Peyer's patch (tissue), 4 donors: ENCODE results near the gene LYPD6B.
A peak's percentile ranks its signal among the peaks of the same experiment; 100 is the strongest.

ENCODE experiments used
- POLR2A ChIP-seq, 2 donors: fragments of 450-650 bp; IDR thresholded peaks; one replicate each; pipeline ENCODE4 v1.5.1; 2017; ENCODE audit warnings: antibody characterized with exemption in 2 of 2, mild to moderate bottlenecking in 2 of 2, moderate library complexity in 2 of 2
- TF ChIP-seq, protein P1 (sequence below), 6 experiments: fragments of 450-650 bp in 4 of 6; fragments of 200-600 bp in 2 of 6; sonication (generic) in 1 of 6; IDR thresholded peaks; one replicate each; pipeline ENCODE4 v1.5.1; 2017 to 2019; ENCODE audit warnings: antibody characterized with exemption in 6 of 6, mild to moderate bottlenecking in 3 of 6, moderate library complexity in 1 of 6

DNA sequence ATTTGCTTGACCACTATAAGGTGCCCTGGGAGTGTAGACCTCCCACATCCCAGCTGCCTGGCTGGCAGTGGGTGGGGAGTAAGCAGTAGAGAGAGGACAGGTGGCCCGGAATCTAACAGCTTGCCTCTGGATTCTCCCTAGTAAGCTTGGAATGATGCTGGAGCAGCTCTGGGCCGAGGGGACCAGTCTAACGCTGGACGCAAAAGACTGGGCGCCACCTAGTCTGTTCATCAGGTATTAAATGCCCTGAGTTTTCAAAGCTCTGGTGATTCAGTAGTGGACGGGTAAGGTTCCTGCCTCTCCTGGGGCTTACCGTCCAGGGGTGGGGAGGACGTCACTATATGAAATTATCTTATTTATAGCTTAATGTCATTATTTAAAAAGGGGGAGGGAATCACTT lies 648 bp upstream of the LYPD6B start:
- TF ChIP-seq, protein P1, sequence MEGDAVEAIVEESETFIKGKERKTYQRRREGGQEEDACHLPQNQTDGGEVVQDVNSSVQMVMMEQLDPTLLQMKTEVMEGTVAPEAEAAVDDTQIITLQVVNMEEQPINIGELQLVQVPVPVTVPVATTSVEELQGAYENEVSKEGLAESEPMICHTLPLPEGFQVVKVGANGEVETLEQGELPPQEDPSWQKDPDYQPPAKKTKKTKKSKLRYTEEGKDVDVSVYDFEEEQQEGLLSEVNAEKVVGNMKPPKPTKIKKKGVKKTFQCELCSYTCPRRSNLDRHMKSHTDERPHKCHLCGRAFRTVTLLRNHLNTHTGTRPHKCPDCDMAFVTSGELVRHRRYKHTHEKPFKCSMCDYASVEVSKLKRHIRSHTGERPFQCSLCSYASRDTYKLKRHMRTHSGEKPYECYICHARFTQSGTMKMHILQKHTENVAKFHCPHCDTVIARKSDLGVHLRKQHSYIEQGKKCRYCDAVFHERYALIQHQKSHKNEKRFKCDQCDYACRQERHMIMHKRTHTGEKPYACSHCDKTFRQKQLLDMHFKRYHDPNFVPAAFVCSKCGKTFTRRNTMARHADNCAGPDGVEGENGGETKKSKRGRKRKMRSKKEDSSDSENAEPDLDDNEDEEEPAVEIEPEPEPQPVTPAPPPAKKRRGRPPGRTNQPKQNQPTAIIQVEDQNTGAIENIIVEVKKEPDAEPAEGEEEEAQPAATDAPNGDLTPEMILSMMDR (IDR thresholded peaks at IDR 0.05) = peak in 1 of 6 experiments; percentile 15
- TF ChIP-seq POLR2A (IDR thresholded peaks at IDR 0.05) = no peak
